GM12874 (cell line): ENCODE data around the gene RAB43.

ENCODE experiments used
- CTCF ChIP-seq: IDR thresholded peaks from 2 replicates; pipeline ENCODE4 v1.5.1; 2011; ENCODE audit warnings: low read depth, mild to moderate bottlenecking, control low read depth, low read length, moderate library complexity; ENCODE audit not compliant: insufficient read depth

Gene RAB43

GRCh38 chr3:129144786-129145185 lies 23.2 kb upstream of the RAB43 start:
- no peak for TF ChIP-seq CTCF

GRCh38 chr3:129139911-129140310 lies 18.3 kb upstream of the RAB43 start:
- TF ChIP-seq CTCF, result no peak

GRCh38 chr3:129132097-129132866 lies 10.7 kb upstream of the RAB43 start:
- TF ChIP-seq CTCF, result no peak

- TF ChIP-seq CTCF, result no peak
Measured at GRCh38 chr3:129131465-129132088, 10.0 kb upstream of the RAB43 start.

- no peak for TF ChIP-seq CTCF
Measured at GRCh38 chr3:129130291-129130813, 8.7 kb upstream of the RAB43 start.

- TF ChIP-seq CTCF, result no peak
Measured at GRCh38 chr3:129128357-129129155, 7.0 kb upstream of the RAB43 start.

GRCh38 chr3:129126726-129127280 lies 5.2 kb upstream of the RAB43 start:
- TF ChIP-seq CTCF, result no peak
